HG03575 (cell line): Measurements from ENCODE around the gene MYO1H.

Experiments
- ATAC-seq: cut with Tn5 transposase; IDR thresholded peaks from one replicate; pipeline ENCODE4 v1.9.1; 2021; ENCODE audit not compliant: unreplicated experiment, insufficient number of reproducible peaks, low FRiP score; ENCODE audit errors: extremely low read depth

The MYO1H gene

GRCh38 chr12:109482894-109483293 lies 135.2 kb downstream of the MYO1H start:
- no peak for ATAC-seq

- no peak for ATAC-seq
Measured at GRCh38 chr12:109483346-109483745, 135.6 kb downstream of the MYO1H start.

- no peak for ATAC-seq
Measured at GRCh38 chr12:109485201-109485600, 137.5 kb downstream of the MYO1H start.

GRCh38 chr12:109487181-109488050 lies 139.7 kb downstream of the MYO1H start:
- ATAC-seq: no peak

GRCh38 chr12:109488051-109488665 lies 140.5 kb downstream of the MYO1H start:
- no peak for ATAC-seq

- no peak for ATAC-seq
Measured at GRCh38 chr12:109489016-109489954, 141.6 kb downstream of the MYO1H start.

GRCh38 chr12:109489955-109490565 lies 142.4 kb downstream of the MYO1H start:
- no peak for ATAC-seq

- no peak for ATAC-seq
Measured at GRCh38 chr12:109491671-109492070, 144.0 kb downstream of the MYO1H start.

- no peak for ATAC-seq
Measured at GRCh38 chr12:109492371-109492770, 144.7 kb downstream of the MYO1H start.

- ATAC-seq: no peak
Measured at GRCh38 chr12:109493090-109493489, 145.4 kb downstream of the MYO1H start.

- ATAC-seq: no peak
Measured at GRCh38 chr12:109493938-109494337, 146.2 kb downstream of the MYO1H start.

GRCh38 chr12:109494348-109494881 lies 146.7 kb downstream of the MYO1H start:
- no peak for ATAC-seq

GRCh38 chr12:109495012-109495411 lies 147.3 kb downstream of the MYO1H start:
- no peak for ATAC-seq

- no peak for ATAC-seq
Measured at GRCh38 chr12:109496306-109496705, 148.6 kb downstream of the MYO1H start.

- no peak for ATAC-seq
Measured at GRCh38 chr12:109497675-109498074, 150.0 kb downstream of the MYO1H start.
